ENCODE results near the gene CDH23.

The CDH23 gene

GRCh38 chr10:71399946-71400345 is 3.2 kb downstream of the CDH23 start:
- TF ChIP-seq ISL1 (CRISPR knock-in tag; IDR thresholded peaks at IDR 0.05) = no peak
- no peak for TF ChIP-seq ZNF8 (CRISPR knock-in tag; IDR thresholded peaks at IDR 0.05)
- TF ChIP-seq ZFP30 (CRISPR knock-in tag; IDR thresholded peaks at IDR 0.05) = no peak
- no peak for TF ChIP-seq OSR1 (CRISPR knock-in tag; IDR thresholded peaks at IDR 0.05)
- TF ChIP-seq RARB (CRISPR knock-in tag; IDR thresholded peaks at IDR 0.05) = no peak
- TF ChIP-seq TSHZ2 (CRISPR knock-in tag; IDR thresholded peaks at IDR 0.05) = no peak
- no peak for TF ChIP-seq ZNF565 (CRISPR knock-in tag; conservative IDR thresholded peaks at IDR 0.05; ENCODE audit: low read depth)
- TF ChIP-seq POU6F1 (CRISPR knock-in tag; IDR thresholded peaks at IDR 0.05; ENCODE audit: borderline replicate concordance, low read depth) = no peak
- no peak for TF ChIP-seq TCF4 (CRISPR knock-in tag; IDR thresholded peaks at IDR 0.05; ENCODE audit: borderline replicate concordance)
- no peak for TF ChIP-seq BACH2 (CRISPR knock-in tag; IDR thresholded peaks at IDR 0.05; ENCODE audit: borderline replicate concordance)
- no peak for TF ChIP-seq CSDC2 (CRISPR knock-in tag; IDR thresholded peaks at IDR 0.05)
- TF ChIP-seq PPARA (CRISPR knock-in tag; IDR thresholded peaks at IDR 0.05; ENCODE audit: borderline replicate concordance) = no peak
- no peak for TF ChIP-seq ESRRG (CRISPR knock-in tag; IDR thresholded peaks at IDR 0.05)
- ATAC-seq = no peak

GRCh38 chr10:71401056-71401455 is 4.3 kb downstream of the CDH23 start:
- no peak for ATAC-seq
- TF ChIP-seq PPARA (CRISPR knock-in tag; IDR thresholded peaks at IDR 0.05; ENCODE audit: borderline replicate concordance) (no peak), ISL1 (CRISPR knock-in tag; IDR thresholded peaks at IDR 0.05) (no peak), PATZ1 (CRISPR knock-in tag; IDR thresholded peaks at IDR 0.05; ENCODE audit: borderline replicate concordance) (no peak), TOX (CRISPR knock-in tag; IDR thresholded peaks at IDR 0.05; ENCODE audit: borderline replicate concordance) (no peak), RARB (CRISPR knock-in tag; IDR thresholded peaks at IDR 0.05) (no peak)

GRCh38 chr10:71402005-71402404 is 5.3 kb downstream of the CDH23 start:
- TF ChIP-seq ARNTL (CRISPR knock-in tag; IDR thresholded peaks at IDR 0.05; ENCODE audit: borderline replicate concordance, low read depth) (no peak), CREB5 (CRISPR knock-in tag; IDR thresholded peaks at IDR 0.05; ENCODE audit: low read depth) (no peak), SNAI2 (CRISPR knock-in tag; IDR thresholded peaks at IDR 0.05) (no peak)
- ATAC-seq = no peak

- no peak for ATAC-seq
- TF ChIP-seq ZNF8 (CRISPR knock-in tag; IDR thresholded peaks at IDR 0.05) (no peak), CREB5 (CRISPR knock-in tag; IDR thresholded peaks at IDR 0.05; ENCODE audit: low read depth) (no peak), TSHZ2 (CRISPR knock-in tag; IDR thresholded peaks at IDR 0.05) (no peak), BACH2 (CRISPR knock-in tag; IDR thresholded peaks at IDR 0.05; ENCODE audit: borderline replicate concordance) (no peak), ZC3H10 (CRISPR knock-in tag; IDR thresholded peaks at IDR 0.05) (no peak), ZNF70 (CRISPR knock-in tag; IDR thresholded peaks at IDR 0.05) (no peak), POU6F1 (CRISPR knock-in tag; IDR thresholded peaks at IDR 0.05; ENCODE audit: borderline replicate concordance, low read depth) (no peak), SNAI2 (CRISPR knock-in tag; IDR thresholded peaks at IDR 0.05) (no peak), ZFP3 (CRISPR knock-in tag; IDR thresholded peaks at IDR 0.05) (no peak), TCF4 (CRISPR knock-in tag; IDR thresholded peaks at IDR 0.05; ENCODE audit: borderline replicate concordance) (no peak), RARB (CRISPR knock-in tag; IDR thresholded peaks at IDR 0.05) (no peak)
Observed at GRCh38 chr10:71404503-71405295, 8.0 kb downstream of the CDH23 start.
